DND-41 (cell line): ENCODE measurements around the gene ABL2.

Experiments used
- CTCF ChIP-seq: IDR thresholded peaks from 2 replicates; pipeline ENCODE4 v1.5.1; 2012; ENCODE audit warnings: borderline replicate concordance, low read length, moderate library complexity, mild to moderate bottlenecking; ENCODE audit not compliant: poor library complexity, severe bottlenecking; ENCODE audit errors: extremely low read depth
- EZH2 ChIP-seq: IDR thresholded peaks from 3 replicates; pipeline ENCODE4 v1.6.1; 2012; ENCODE audit warnings: borderline replicate concordance, low read depth, mild to moderate bottlenecking, moderate library complexity, low read length, inconsistent platforms; ENCODE audit not compliant: severe bottlenecking

- TF ChIP-seq CTCF = no peak
- no peak for TF ChIP-seq EZH2
These were observed 51.3 kb downstream of the ABL2 start for GRCh38 chr1:179178183-179178582.
